Effector memory CD8-positive, alpha-beta T cell (primary cell): ENCODE data around the gene PRKAG2.

Source experiments
- ATAC-seq: fragments of 150-1000 bp; cut with Tn5 transposase; replicated peaks from 2 replicates; pipeline ENCODE4 v1.10.0; 2021; ENCODE audit warnings: mild to moderate bottlenecking, moderate library complexity
- DNase-seq, 3 experiments: peaks; one replicate each; pipeline ENCODE4 v3.0.0; 2021
- H3K27ac Mint-ChIP-seq, 2 donors: one replicate each; pipeline ENCODE4 v1.8.0; 2022; ENCODE audit warnings: mild to moderate bottlenecking in 2 of 2, mixed read lengths in 2 of 2, moderate library complexity in 2 of 2
- H3K27me3 Mint-ChIP-seq, 2 donors: one replicate each; pipeline ENCODE4 v1.8.0; 2022; ENCODE audit warnings: mixed read lengths in 2 of 2
- H3K36me3 Mint-ChIP-seq: one replicate; pipeline ENCODE4 v1.8.0; 2022; ENCODE audit warnings: mild to moderate bottlenecking, moderate library complexity, mixed read lengths; ENCODE audit not compliant: insufficient read depth
- H3K4me1 Mint-ChIP-seq, 2 donors: one replicate each; pipeline ENCODE4 v1.8.0; 2022; ENCODE audit warnings: low read depth in 2 of 2, mixed read lengths in 2 of 2
- H3K4me3 Mint-ChIP-seq, 2 donors: one replicate each; pipeline ENCODE4 v1.8.0; 2022; ENCODE audit warnings: mild to moderate bottlenecking in 2 of 2, mixed read lengths in 2 of 2, moderate library complexity in 2 of 2
- H3K9me3 Mint-ChIP-seq, 2 donors: one replicate each; pipeline ENCODE4 v1.8.0; 2022; ENCODE audit warnings: mixed read lengths in 2 of 2

PRKAG2 gene

DNA sequence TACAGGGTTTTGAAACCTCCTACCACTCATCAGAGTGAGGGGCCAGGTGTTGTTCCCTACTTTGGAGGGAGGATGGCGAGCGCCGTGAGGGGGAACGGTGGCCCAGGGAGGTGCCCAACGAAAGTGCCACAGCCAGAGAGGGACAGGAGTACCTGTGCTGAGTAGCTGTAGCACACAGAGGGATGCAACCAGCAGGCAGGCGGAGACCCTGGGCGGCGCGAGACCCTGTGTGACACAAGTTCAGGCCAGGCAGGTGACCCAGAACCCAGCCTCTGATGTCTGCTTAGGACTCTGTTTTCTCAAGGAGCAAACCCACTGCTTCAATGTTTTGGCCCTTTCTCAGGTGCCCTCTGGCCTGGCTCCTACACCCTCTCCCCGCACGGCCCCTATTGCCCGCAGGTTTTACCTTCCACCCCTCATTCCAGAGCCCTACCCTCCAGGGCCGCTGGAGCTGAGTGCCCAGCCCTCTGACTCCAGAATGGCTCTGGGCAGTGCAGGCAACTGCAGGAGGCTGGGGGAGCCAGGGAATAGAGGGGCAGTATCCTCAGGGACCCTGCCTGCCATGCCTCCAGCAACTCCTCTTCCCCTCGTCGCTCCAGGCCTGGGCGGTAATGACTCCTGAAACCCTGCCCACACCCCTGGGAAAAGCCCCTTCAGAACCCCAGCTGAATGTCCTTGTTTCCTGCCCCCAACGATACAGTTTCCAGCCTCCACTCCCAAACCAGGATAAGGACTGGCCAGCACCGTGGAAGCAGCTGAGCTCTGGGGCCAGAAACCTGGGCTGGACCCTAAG, 193.1 kb downstream of the PRKAG2 start:
- H3K36me3 Mint-ChIP-seq, result peaks cover 3% of the 10 kb centered on the region
- ATAC-seq (no peak), DNase-seq (no peak)
- H3K27me3 Mint-ChIP-seq, result no peaks in the 10 kb centered on the region
- peaks cover 15 to 22% of the 10 kb centered on the region in 2 donors for H3K4me1 Mint-ChIP-seq
- H3K27ac Mint-ChIP-seq, result no peak overlapping the region
- H3K4me3 Mint-ChIP-seq, result no peak overlapping the region
- H3K9me3 Mint-ChIP-seq, result no peaks in the 10 kb centered on the region

DNA sequence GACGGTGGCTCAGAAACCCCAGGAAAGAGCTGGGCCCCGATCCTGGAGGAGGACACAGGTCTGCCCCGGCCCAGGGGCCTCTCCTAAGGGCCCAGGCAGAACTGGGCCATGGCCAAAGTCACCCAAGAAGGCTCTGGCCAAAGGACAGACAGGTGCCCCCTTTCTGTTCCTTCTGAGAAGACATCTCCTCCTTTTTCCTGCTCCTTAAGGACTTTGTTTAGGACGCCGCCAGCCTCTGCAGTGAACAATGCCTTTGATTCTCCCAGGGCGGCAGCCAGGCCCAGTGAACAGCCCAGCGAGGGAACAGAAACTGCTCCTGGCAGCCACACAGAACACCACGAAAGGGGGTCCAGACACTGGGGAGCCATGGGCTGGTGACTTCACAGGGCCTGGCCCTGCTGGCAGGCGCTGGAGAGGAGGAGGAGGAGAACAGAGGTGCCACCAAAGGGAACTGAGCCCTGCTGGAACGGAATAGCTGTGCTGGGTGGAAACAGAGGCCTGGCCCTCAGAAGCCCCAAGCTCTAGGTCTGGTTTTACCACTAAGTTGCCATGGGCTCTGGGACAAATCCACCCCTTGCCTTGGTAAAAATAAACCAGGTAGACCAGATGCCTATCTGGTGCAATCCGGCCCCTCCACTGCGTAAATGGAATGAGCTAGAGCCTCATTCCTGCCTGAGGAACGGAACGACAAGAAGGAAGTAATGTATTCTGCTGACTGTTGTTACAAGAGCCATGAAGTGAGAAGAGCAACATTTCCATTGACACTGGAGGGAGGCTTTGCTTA, 193.9 kb downstream of the PRKAG2 start:
- ATAC-seq, result no peak
- DNase-seq, result no peak
- H3K4me1 Mint-ChIP-seq, result peaks cover 18 to 24% of the 10 kb centered on the region in 2 donors
- peak overlapping the region in 1 of 2 donors; percentile 29 for H3K27ac Mint-ChIP-seq
- no peaks in the 10 kb centered on the region for H3K9me3 Mint-ChIP-seq
- no peaks in the 10 kb centered on the region for H3K27me3 Mint-ChIP-seq
- no peak overlapping the region for H3K4me3 Mint-ChIP-seq
- H3K36me3 Mint-ChIP-seq, result peaks cover 3% of the 10 kb centered on the region

GRCh38 chr7:151681726-151682125, 195.2 kb downstream of the PRKAG2 start:
- Mint-ChIP-seq H3K27me3 (no peaks in the 10 kb centered on the region), H3K36me3 (peaks cover 3% of the 10 kb centered on the region), H3K4me1 (peaks cover 18 to 24% of the 10 kb centered on the region in 2 donors), H3K27ac (peak overlapping the region in 1 of 2 donors; percentile 54), H3K4me3 (no peak overlapping the region), H3K9me3 (no peaks in the 10 kb centered on the region)
- ATAC-seq, result no peak
- no peak for DNase-seq

DNA sequence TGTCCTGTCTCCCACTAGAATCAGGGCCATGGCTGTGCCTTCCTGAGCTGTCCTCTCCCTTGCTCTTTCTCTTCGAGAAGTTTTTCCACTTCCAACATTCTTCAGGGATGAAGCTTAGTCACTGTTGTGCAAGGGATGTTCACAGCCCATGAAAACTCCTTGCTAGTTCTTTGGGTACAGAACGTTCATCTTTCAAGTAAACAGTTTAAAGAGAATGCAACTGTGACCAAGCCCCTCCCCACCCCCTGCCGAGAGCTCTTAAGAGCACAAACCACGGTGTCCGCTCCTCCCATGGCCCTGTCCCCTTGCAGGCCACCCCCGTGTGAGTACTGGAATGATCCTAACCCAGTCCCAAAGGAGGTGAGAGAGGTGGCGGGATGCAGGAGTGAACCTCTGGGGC, 196.1 kb downstream of the PRKAG2 start:
- H3K27ac Mint-ChIP-seq, result no peak overlapping the region
- peaks cover 3% of the 10 kb centered on the region for H3K36me3 Mint-ChIP-seq
- H3K4me1 Mint-ChIP-seq, result peaks cover 18 to 24% of the 10 kb centered on the region in 2 donors
- no peaks in the 10 kb centered on the region for H3K27me3 Mint-ChIP-seq
- ATAC-seq, result no peak
- DNase-seq, result no peak
- H3K9me3 Mint-ChIP-seq, result no peaks in the 10 kb centered on the region
- no peak overlapping the region for H3K4me3 Mint-ChIP-seq

DNA sequence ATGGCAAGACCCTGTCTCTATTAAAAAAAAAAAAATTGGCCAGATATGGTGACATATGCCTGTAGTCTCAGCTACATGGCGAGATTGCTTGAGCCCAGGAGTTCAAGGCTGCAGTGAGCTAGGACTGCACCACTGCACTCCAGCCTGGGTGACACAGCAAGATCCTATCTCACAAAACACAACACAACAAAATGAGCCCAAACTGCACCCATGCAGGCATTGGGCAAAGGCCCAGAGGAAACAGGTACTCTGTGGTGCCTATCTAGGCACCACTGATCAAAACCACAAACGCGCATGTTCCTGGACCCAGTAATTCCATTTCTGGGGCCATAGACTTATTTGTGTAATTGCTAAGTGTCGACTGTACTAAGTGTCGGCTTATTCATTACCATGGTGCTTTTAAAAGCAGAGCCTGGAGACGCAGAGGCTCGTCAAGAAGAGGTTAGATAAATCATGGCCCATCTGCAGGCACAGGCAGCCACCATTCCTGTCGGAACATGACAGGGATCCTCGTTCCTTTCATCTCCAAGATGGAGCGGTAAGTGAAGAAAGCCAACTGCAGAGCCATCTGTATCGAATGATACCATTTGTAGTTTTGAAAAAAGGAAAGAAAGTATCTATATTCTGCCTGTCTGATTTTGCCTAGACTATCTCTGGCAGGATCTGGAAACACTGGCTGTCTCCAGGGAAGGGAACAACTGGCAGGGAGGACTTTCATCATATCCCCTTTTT, 196.9 kb downstream of the PRKAG2 start:
- Mint-ChIP-seq H3K9me3 (no peaks in the 10 kb centered on the region), H3K27ac (peak overlapping the region; percentile 44 to 73), H3K27me3 (no peaks in the 10 kb centered on the region), H3K36me3 (peaks cover 3% of the 10 kb centered on the region), H3K4me3 (no peak overlapping the region), H3K4me1 (peaks cover 18 to 26% of the 10 kb centered on the region in 2 donors)
- no peak for DNase-seq
- no peak for ATAC-seq

GRCh38 chr7:151679071-151679708, 197.7 kb downstream of the PRKAG2 start:
- H3K36me3 Mint-ChIP-seq, result peaks cover 10% of the 10 kb centered on the region
- H3K4me1 Mint-ChIP-seq, result peaks cover 18 to 24% of the 10 kb centered on the region in 2 donors
- no peak overlapping the region for H3K4me3 Mint-ChIP-seq
- H3K9me3 Mint-ChIP-seq, result no peaks in the 10 kb centered on the region
- DNase-seq, result no peak
- H3K27me3 Mint-ChIP-seq, result no peaks in the 10 kb centered on the region
- ATAC-seq, result no peak
- H3K27ac Mint-ChIP-seq, result peak overlapping the region; percentile 44 to 73

DNA sequence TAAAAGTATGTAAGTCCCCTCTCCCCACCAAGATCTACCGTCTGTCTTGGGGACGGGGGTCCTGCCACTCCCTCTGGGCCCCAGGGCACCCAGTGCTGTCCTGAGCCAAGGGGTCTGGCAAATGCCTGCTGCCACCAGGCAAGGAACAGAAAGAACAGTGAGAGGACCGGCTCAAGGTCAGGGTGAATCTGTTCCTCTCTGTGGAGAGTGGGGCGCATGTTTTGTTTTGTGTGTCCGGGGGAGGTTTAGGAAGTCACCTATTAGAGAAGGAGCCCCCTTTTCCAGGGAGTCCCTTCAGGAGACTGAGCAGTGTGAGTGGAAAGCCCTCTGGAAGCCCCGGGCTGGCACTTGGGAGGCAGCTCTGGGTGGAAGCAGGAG, 198.7 kb downstream of the PRKAG2 start:
- H3K4me3 Mint-ChIP-seq, result no peak overlapping the region
- DNase-seq (no peak), ATAC-seq (no peak)
- H3K27me3 Mint-ChIP-seq, result no peaks in the 10 kb centered on the region
- H3K4me1 Mint-ChIP-seq, result peaks cover 18 to 20% of the 10 kb centered on the region in 2 donors
- H3K36me3 Mint-ChIP-seq, result peaks cover 10% of the 10 kb centered on the region
- peak overlapping the region in 1 of 2 donors; percentile 32 for H3K27ac Mint-ChIP-seq
- H3K9me3 Mint-ChIP-seq, result no peaks in the 10 kb centered on the region

DNA sequence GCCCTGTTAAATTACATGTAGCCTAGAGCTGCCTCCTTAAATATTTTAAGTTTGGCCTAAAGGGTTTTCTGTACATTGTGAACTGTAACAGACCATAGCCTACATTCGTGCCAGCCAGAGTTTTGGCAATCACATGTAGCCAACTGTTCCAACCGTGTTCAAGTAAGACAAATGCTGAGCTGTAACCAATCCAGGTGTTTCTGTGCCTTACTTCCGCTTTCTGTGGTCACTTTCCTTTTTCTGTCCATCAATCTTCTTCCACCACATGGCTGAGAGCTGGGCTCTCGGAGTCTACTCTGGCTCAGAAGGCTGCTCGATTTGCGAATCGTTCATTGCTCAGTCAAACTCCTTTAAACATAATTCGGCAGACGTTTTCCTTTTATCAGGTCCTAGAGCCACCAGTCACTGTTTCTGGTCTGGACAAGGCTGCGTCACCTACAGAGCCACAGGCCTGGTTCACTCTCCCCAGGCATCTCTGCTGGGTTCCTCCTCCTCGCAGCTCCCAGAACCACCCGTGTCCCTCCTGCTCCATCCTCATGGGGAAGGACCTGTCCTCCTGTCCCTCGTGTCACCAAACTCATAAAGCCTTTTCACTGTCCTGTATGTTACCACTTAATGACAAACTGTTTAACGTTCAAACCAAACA, 199.2 kb downstream of the PRKAG2 start:
- no peak for ATAC-seq
- Mint-ChIP-seq H3K9me3 (no peaks in the 10 kb centered on the region), H3K4me3 (no peak overlapping the region), H3K27ac (no peak overlapping the region), H3K4me1 (peaks cover 17 to 18% of the 10 kb centered on the region in 2 donors), H3K36me3 (peaks cover 10% of the 10 kb centered on the region), H3K27me3 (no peaks in the 10 kb centered on the region)
- DNase-seq, result no peak

DNA sequence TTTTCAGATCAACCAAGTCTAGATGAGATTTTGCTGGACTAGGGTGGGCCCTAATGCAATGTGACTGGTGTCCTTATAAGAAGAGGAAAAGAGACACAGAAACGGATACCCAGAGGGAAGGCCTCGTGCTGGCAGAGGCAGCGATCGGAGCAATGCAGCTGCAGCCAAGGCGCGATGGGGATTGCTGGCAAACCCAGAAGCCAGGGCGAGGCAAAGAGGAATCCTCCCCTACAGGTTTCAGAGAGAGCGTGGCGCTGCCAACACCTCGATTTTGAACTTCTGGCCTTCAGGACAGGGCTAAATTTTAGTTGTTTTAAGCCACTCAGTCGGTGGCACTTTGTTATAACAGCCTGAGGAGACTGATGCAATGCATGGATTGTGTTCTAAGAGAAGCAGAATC, 200.2 kb downstream of the PRKAG2 start:
- H3K27me3 Mint-ChIP-seq, result no peaks in the 10 kb centered on the region
- peaks cover 14 to 17% of the 10 kb centered on the region in 2 donors for H3K4me1 Mint-ChIP-seq
- no peaks in the 10 kb centered on the region for H3K9me3 Mint-ChIP-seq
- ATAC-seq, result no peak
- peaks cover 10% of the 10 kb centered on the region for H3K36me3 Mint-ChIP-seq
- no peak overlapping the region for H3K4me3 Mint-ChIP-seq
- no peak for DNase-seq
- no peak overlapping the region for H3K27ac Mint-ChIP-seq

- no peaks in the 10 kb centered on the region for H3K27me3 Mint-ChIP-seq
- DNase-seq (no peak), ATAC-seq (no peak)
- H3K27ac Mint-ChIP-seq, result no peak overlapping the region
- peaks cover 13 to 15% of the 10 kb centered on the region in 2 donors for H3K4me1 Mint-ChIP-seq
- no peaks in the 10 kb centered on the region for H3K9me3 Mint-ChIP-seq
- peaks cover 7% of the 10 kb centered on the region for H3K36me3 Mint-ChIP-seq
- no peak overlapping the region for H3K4me3 Mint-ChIP-seq
Observed at GRCh38 chr7:151675196-151675920, 201.6 kb downstream of the PRKAG2 start.

DNA sequence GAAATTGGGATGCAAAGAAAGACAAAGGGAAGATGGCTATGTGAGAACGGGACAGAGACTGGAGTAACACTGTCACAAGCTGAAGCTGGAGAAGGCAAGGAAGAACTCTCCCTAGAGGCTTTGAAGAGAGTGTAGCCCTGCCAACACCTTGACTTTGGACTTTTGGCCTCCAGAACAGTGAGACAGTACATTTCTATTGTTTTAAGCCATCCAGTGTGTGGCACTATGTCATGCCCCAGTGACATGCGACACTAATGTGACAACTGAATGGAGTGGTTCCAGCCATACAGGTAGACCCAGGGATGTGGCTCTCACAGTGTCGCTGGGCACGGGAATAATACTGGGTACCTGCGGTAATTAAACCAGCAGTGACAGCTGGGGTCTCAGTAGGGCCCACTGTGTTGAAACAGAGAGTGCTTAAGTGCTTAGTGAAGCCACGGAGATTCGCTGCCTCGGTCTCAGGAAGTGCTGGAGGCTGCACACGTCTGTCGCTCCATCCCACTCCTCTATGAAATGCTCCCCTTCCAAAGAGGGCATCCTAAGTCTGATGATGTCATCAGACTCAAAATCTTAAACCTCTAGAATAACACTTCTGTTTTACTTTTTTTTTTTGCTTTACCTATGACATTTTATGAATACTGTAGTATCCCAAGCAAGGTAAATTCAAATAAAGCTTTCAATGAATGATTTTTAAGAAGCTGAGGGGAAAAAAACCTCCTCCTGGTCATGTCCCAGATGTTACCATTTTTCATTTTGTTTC, 202.6 kb downstream of the PRKAG2 start:
- DNase-seq (no peak), ATAC-seq (no peak)
- Mint-ChIP-seq H3K27me3 (no peaks in the 10 kb centered on the region), H3K36me3 (peaks cover 7% of the 10 kb centered on the region), H3K9me3 (no peaks in the 10 kb centered on the region), H3K27ac (no peak overlapping the region), H3K4me3 (no peak overlapping the region), H3K4me1 (peaks cover 9 to 12% of the 10 kb centered on the region in 2 donors)

- ATAC-seq (no peak), DNase-seq (no peak)
- H3K27me3 Mint-ChIP-seq, result no peaks in the 10 kb centered on the region
- no peak overlapping the region for H3K4me3 Mint-ChIP-seq
- H3K4me1 Mint-ChIP-seq, result peaks cover 5 to 6% of the 10 kb centered on the region in 2 donors
- no peak overlapping the region for H3K27ac Mint-ChIP-seq
- peaks cover 7% of the 10 kb centered on the region for H3K36me3 Mint-ChIP-seq
- peaks cover 0 to 2% of the 10 kb centered on the region in 2 donors for H3K9me3 Mint-ChIP-seq
Observed at GRCh38 chr7:151673216-151673615, 203.7 kb downstream of the PRKAG2 start.
